Breast epithelium (tissue), 4 donors: ENCODE results near the gene NYAP2. TPM values are rescaled to one million over a fixed set of nuclear protein-coding genes. Genes with fewer than 3 reads are reported as not detected.

Experiments
- DNase-seq, 2 donors: peaks; one replicate each; pipeline ENCODE4 v3.0.0-alpha.2; 2019; ENCODE audit warnings: low spot score in 2 of 2
- H3K27ac ChIP-seq, 2 donors: fragments of 200-600 bp; sonication (generic) in 1 of 2; one replicate each; pipeline ENCODE4 v1.5.1; 2016 to 2019; ENCODE audit warnings: mild to moderate bottlenecking in 1 of 2
- H3K27me3 ChIP-seq, 2 donors: fragments of 200-600 bp; sonication (generic) in 1 of 2; one replicate each; pipeline versions ENCODE4 v1.5.1 to v1.6.0; 2017 to 2019; ENCODE audit warnings: control low read depth in 1 of 2, mild to moderate bottlenecking in 1 of 2
- H3K36me3 ChIP-seq: fragments of 200-600 bp; one replicate; pipeline ENCODE4 v1.5.1; 2019
- H3K4me1 ChIP-seq, 2 donors: fragments of 200-600 bp; sonication (generic); one replicate each; pipeline ENCODE4 v1.5.1; 2016 to 2019; ENCODE audit warnings: control low read depth in 1 of 2
- H3K4me3 ChIP-seq, 3 donors: fragments of 200-600 bp; sonication (generic); 1 replicate in 2 of 3; 2 replicates in 1 of 3; pipeline ENCODE4 v1.5.1; 2016 to 2019; ENCODE audit warnings: mild to moderate bottlenecking in 3 of 3, moderate library complexity in 2 of 3
- H3K9me3 ChIP-seq, 2 donors: fragments of 200-600 bp; sonication (generic) in 1 of 2; one replicate each; pipeline ENCODE4 v1.5.1; 2016 to 2019; ENCODE audit warnings: control low read depth in 1 of 2
- CTCF ChIP-seq, 3 donors: fragments of 450-650 bp; IDR thresholded peaks; one replicate each; pipeline ENCODE4 v1.5.1; 2016 to 2017; ENCODE audit warnings: antibody characterized with exemption in 3 of 3, mild to moderate bottlenecking in 3 of 3, moderate library complexity in 3 of 3
- POLR2A ChIP-seq: fragments of 450-650 bp; IDR thresholded peaks from one replicate; pipeline ENCODE4 v1.6.1; 2016; ENCODE audit warnings: antibody characterized with exemption, mild to moderate bottlenecking, moderate library complexity
- POLR2AphosphoS5 ChIP-seq, 3 donors: sonication (generic); formaldehyde crosslinking; IDR thresholded peaks; one replicate each; pipeline ENCODE4 v1.6.1; 2017; ENCODE audit warnings: antibody characterized with exemption in 3 of 3
- intact Hi-C: fragments of 100-400 bp; cut with DNase I; formaldehyde crosslinking; loops from one replicate; pipeline ENCODE4 v1.15.1; 2023; ENCODE audit warnings: low total_unique reads
- total RNA-seq, 3 donors: library from RNA; depleted of rRNA; stranded (reverse); fragments of >200 nt; gene quantifications; one replicate each; pipeline ENCODE4 v1.1.0, GENCODE V29; 2016

Gene NYAP2
- total RNA-seq, 3 donors from 2014 or later = 0.15 TPM; not detected in 2

GRCh38 chr2:225668606-225669266 lies 269.2 kb downstream of the NYAP2 start:
- intact Hi-C loops = no loop called here
- no peak overlapping the region for H3K27ac ChIP-seq
- H3K4me1 ChIP-seq = no peaks in the 10 kb centered on the region
- no peak for TF ChIP-seq POLR2AphosphoS5 (IDR thresholded peaks at IDR 0.05)
- TF ChIP-seq POLR2A = no peak
- peak; percentile 64 to 80 (median 74) for TF ChIP-seq CTCF (IDR thresholded peaks at IDR 0.05)
- no peaks in the 10 kb centered on the region for H3K9me3 ChIP-seq
- no peak for DNase-seq
- H3K4me3 ChIP-seq = no peak overlapping the region
- H3K27me3 ChIP-seq = no peaks in the 10 kb centered on the region
- H3K36me3 ChIP-seq = no peaks in the 10 kb centered on the region

GRCh38 chr2:225670111-225670974 lies 270.8 kb downstream of the NYAP2 start:
- TF ChIP-seq POLR2AphosphoS5 (IDR thresholded peaks at IDR 0.05) (no peak), CTCF (IDR thresholded peaks at IDR 0.05) (peak in 2 of 3 donors; percentile 48 to 49)
- Histone ChIP-seq H3K9me3 (no peaks in the 10 kb centered on the region), H3K4me3 (no peak overlapping the region), H3K27ac (no peak overlapping the region), H3K27me3 (no peaks in the 10 kb centered on the region), H3K36me3 (no peaks in the 10 kb centered on the region), H3K4me1 (no peaks in the 10 kb centered on the region)
- DNase-seq = no peak
- intact Hi-C loops = no loop called here

- intact Hi-C loops = no loop called here
- no peaks in the 10 kb centered on the region for H3K27me3 ChIP-seq
- H3K9me3 ChIP-seq = no peaks in the 10 kb centered on the region
- H3K27ac ChIP-seq = no peak overlapping the region
- no peak for TF ChIP-seq POLR2A
- no peak for TF ChIP-seq CTCF (IDR thresholded peaks at IDR 0.05)
- TF ChIP-seq POLR2AphosphoS5 (IDR thresholded peaks at IDR 0.05) = no peak
- no peaks in the 10 kb centered on the region for H3K4me1 ChIP-seq
- no peak for DNase-seq
- no peaks in the 10 kb centered on the region for H3K36me3 ChIP-seq
- H3K4me3 ChIP-seq = no peak overlapping the region
Measured at GRCh38 chr2:225678792-225679191, 279.3 kb downstream of the NYAP2 start.

GRCh38 chr2:225683258-225683657 lies 283.7 kb downstream of the NYAP2 start:
- H3K27me3 ChIP-seq = no peaks in the 10 kb centered on the region
- DNase-seq = no peak
- TF ChIP-seq POLR2A = no peak
- H3K4me1 ChIP-seq = no peaks in the 10 kb centered on the region
- H3K9me3 ChIP-seq = no peaks in the 10 kb centered on the region
- intact Hi-C loops = no loop called here
- no peak overlapping the region for H3K27ac ChIP-seq
- no peak overlapping the region for H3K4me3 ChIP-seq
- H3K36me3 ChIP-seq = no peaks in the 10 kb centered on the region

- no peaks in the 10 kb centered on the region for H3K4me1 ChIP-seq
- TF ChIP-seq POLR2A (no peak), CTCF (IDR thresholded peaks at IDR 0.05) (no peak), POLR2AphosphoS5 (IDR thresholded peaks at IDR 0.05) (no peak)
- intact Hi-C loops = no loop called here
- no peak overlapping the region for H3K27ac ChIP-seq
- no peak overlapping the region for H3K4me3 ChIP-seq
- H3K36me3 ChIP-seq = no peaks in the 10 kb centered on the region
- DNase-seq = no peak
- no peaks in the 10 kb centered on the region for H3K27me3 ChIP-seq
- H3K9me3 ChIP-seq = no peaks in the 10 kb centered on the region
Measured at GRCh38 chr2:225690153-225690552, 290.6 kb downstream of the NYAP2 start.
